MM.1S (cell line): ENCODE results near the gene TUBA1B.
"Not testable (repeated sequence)": the region's sequence is repeated elsewhere in the genome, so short reads cannot be mapped to it uniquely, and the experiment has no call there.

Experiments
- DNase-seq: peaks from one replicate; pipeline ENCODE4 v3.0.0-alpha.2; 2015
- H2AFZ ChIP-seq: fragments of 300-600 bp; sonication (generic); 2 replicates; pipeline ENCODE4 v1.6.0; 2016; ENCODE audit warnings: antibody characterized with exemption, low read length
- H3F3A ChIP-seq: fragments of 300-600 bp; sonication (generic); 2 replicates; pipeline ENCODE4 v1.6.1; 2016; ENCODE audit warnings: mild to moderate bottlenecking, antibody characterized with exemption, low read length, moderate library complexity, mixed read lengths; ENCODE audit not compliant: insufficient read depth
- H3K27ac ChIP-seq: fragments of 300-600 bp; sonication (generic); 2 replicates; pipeline ENCODE4 v1.5.1; 2016; ENCODE audit warnings: mild to moderate bottlenecking, low read length
- H3K27me3 ChIP-seq: fragments of 300-600 bp; sonication (generic); replicated peaks from 2 replicates; pipeline ENCODE4 v1.6.0; 2016; ENCODE audit warnings: low read length; ENCODE audit not compliant: insufficient read depth
- H3K36me3 ChIP-seq: fragments of 300-600 bp; sonication (generic); replicated peaks from 2 replicates; pipeline ENCODE4 v1.6.1; 2016; ENCODE audit warnings: mild to moderate bottlenecking, low read length, mixed read lengths; ENCODE audit not compliant: insufficient read depth
- H3K4me1 ChIP-seq: fragments of 300-600 bp; sonication (generic); 2 replicates; pipeline ENCODE4 v1.6.1; 2016; ENCODE audit warnings: low read length, mixed read lengths
- H3K4me2 ChIP-seq: fragments of 300-600 bp; sonication (generic); 2 replicates; pipeline ENCODE4 v1.6.0; 2016; ENCODE audit warnings: low read depth, low read length
- H3K4me3 ChIP-seq: fragments of 300-600 bp; sonication (generic); 2 replicates; pipeline ENCODE4 v1.5.1; 2016; ENCODE audit warnings: low read length, mixed read lengths
- H3K79me2 ChIP-seq: fragments of 300-600 bp; sonication (generic); 2 replicates; pipeline ENCODE4 v1.6.1; 2016; ENCODE audit warnings: mixed run types, low read length, mixed read lengths
- H3K9ac ChIP-seq: fragments of 300-600 bp; sonication (generic); 2 replicates; pipeline ENCODE4 v1.6.1; 2016; ENCODE audit warnings: low read length, mixed read lengths
- H3K9me2 ChIP-seq: fragments of 300-600 bp; sonication (generic); replicated peaks from 2 replicates; pipeline ENCODE4 v1.6.1; 2016; ENCODE audit warnings: mild to moderate bottlenecking, low read length, mixed read lengths; ENCODE audit not compliant: insufficient read depth
- H3K9me3 ChIP-seq: fragments of 300-600 bp; sonication (generic); replicated peaks from 2 replicates; pipeline ENCODE4 v1.6.1; 2016; ENCODE audit warnings: mild to moderate bottlenecking, low read length, mixed read lengths; ENCODE audit not compliant: insufficient read depth
- H4K20me1 ChIP-seq: fragments of 300-600 bp; sonication (generic); 2 replicates; pipeline ENCODE4 v1.6.1; 2016; ENCODE audit warnings: mild to moderate bottlenecking, low read length, moderate library complexity, mixed read lengths; ENCODE audit not compliant: insufficient read depth
- EZH2 ChIP-seq: fragments of 300-600 bp; sonication (generic); optimal IDR thresholded peaks from 2 replicates; pipeline ENCODE3; 2017; ENCODE audit warnings: low read depth, mild to moderate bottlenecking, antibody characterized with exemption, low read length, mixed read lengths
- EZH2phosphoT487 ChIP-seq: fragments of 300-600 bp; sonication (generic); IDR thresholded peaks from 2 replicates; pipeline ENCODE4 v1.6.1; 2018; ENCODE audit warnings: antibody characterized with exemption, low read length
- TF ChIP-seq, protein P1 (sequence below): fragments of 300-600 bp; sonication (generic); IDR thresholded peaks from 2 replicates; pipeline ENCODE4 v1.5.1; 2016; ENCODE audit warnings: antibody characterized with exemption, low read length, mixed read lengths

The TUBA1B gene

DNA sequence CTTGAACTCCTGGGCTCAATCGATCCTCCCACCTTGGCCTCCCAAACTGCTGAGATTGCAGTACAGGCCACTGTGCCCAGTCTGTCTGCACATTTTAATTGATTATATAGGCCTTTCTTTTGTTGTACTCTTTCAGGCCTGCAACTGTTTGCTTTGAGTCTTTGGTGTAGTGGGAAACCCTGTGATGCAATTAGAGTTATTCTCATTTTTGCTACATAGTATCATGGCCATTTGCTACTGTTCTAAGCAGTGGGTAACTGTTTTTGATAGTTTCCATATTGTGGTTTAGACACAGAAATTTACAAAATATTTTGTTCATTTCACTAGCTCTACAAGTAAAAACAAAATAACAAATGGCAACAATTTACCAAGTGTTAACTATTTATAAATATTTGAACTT lies 6.3 kb upstream of the TUBA1B start:
- H3K27me3 ChIP-seq = no peaks in the 10 kb centered on the region
- H3K4me1 ChIP-seq = peaks cover 5% of the 10 kb centered on the region; the same call in 1 of the 2 replicates
- H3K9ac ChIP-seq = no peak overlapping the region
- no peaks in the 10 kb centered on the region for H4K20me1 ChIP-seq
- H3K79me2 ChIP-seq = peaks cover 16% of the 10 kb centered on the region
- no peak overlapping the region for H2AFZ ChIP-seq
- H3K9me3 ChIP-seq = no peaks in the 10 kb centered on the region
- H3K4me2 ChIP-seq = no peak overlapping the region
- H3K36me3 ChIP-seq = no peaks in the 10 kb centered on the region
- H3K4me3 ChIP-seq = no peak overlapping the region
- no peak for TF ChIP-seq EZH2
- TF ChIP-seq, protein P1, sequence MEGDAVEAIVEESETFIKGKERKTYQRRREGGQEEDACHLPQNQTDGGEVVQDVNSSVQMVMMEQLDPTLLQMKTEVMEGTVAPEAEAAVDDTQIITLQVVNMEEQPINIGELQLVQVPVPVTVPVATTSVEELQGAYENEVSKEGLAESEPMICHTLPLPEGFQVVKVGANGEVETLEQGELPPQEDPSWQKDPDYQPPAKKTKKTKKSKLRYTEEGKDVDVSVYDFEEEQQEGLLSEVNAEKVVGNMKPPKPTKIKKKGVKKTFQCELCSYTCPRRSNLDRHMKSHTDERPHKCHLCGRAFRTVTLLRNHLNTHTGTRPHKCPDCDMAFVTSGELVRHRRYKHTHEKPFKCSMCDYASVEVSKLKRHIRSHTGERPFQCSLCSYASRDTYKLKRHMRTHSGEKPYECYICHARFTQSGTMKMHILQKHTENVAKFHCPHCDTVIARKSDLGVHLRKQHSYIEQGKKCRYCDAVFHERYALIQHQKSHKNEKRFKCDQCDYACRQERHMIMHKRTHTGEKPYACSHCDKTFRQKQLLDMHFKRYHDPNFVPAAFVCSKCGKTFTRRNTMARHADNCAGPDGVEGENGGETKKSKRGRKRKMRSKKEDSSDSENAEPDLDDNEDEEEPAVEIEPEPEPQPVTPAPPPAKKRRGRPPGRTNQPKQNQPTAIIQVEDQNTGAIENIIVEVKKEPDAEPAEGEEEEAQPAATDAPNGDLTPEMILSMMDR = no peak
- TF ChIP-seq EZH2phosphoT487 = no peak
- no peaks in the 10 kb centered on the region for H3K9me2 ChIP-seq
- DNase-seq = no peak
- no peak overlapping the region for H3K27ac ChIP-seq
- peaks cover 4% of the 10 kb centered on the region for H3F3A ChIP-seq

DNA sequence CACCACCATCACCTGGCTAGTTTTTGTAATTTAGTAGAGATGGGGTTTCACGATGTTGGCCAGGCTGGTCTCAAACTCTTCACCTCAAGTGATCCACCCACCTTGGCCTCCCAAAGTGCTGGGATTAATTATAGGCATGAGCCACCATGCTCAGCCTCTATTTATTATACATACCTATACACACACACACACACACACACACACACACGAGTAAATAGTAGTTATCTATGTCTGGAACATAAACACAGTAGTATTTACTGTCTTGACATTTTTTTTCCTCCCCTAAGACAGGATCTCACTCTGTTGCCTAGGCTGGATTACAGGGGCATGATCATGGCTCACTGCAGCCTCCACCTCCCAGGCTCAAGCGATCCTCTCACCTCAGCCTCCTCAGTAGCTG lies 5.8 kb upstream of the TUBA1B start:
- not testable (repeated sequence) for H3K9me3 ChIP-seq, H4K20me1 ChIP-seq, H3K4me3 ChIP-seq, H3K4me2 ChIP-seq, H3F3A ChIP-seq, H3K9me2 ChIP-seq, H3K4me1 ChIP-seq, H2AFZ ChIP-seq, H3K27ac ChIP-seq, H3K36me3 ChIP-seq, H3K27me3 ChIP-seq, H3K9ac ChIP-seq, DNase-seq
- peaks cover 21% of the 10 kb centered on the region for H3K79me2 ChIP-seq

DNA sequence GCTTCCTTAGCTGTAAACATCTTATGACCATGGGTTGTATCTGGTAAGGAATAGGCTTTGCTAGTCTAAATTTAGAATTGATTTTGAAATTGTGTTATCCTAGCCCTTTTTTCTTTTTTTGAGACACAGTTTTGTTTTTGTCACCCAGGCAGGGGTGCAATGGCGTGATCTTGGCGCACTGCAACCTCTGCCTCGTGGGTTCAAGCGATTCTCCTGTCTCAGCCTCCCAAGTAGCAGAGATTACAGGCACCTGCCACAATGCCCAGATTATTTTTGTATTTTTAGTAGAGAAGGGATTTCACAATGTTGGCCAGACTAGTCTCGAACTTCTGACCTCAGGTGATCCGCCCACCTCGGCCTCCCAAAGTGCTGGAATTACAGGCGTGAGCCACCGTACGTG lies 2.4 kb upstream of the TUBA1B start:
- Histone ChIP-seq H2AFZ (0 out of 2 replicates have a peak overlapping the region, but pooled peaks have one; percentile 62), H3K36me3 (peaks cover 13% of the 10 kb centered on the region), H3F3A (peaks cover 40% of the 10 kb centered on the region), H4K20me1 (peaks cover 14% of the 10 kb centered on the region), H3K4me3 (peak overlapping the region; percentile 60), H3K27ac (no peak overlapping the region), H3K27me3 (no peaks in the 10 kb centered on the region), H3K79me2 (peaks cover 45% of the 10 kb centered on the region), H3K9ac (peak overlapping the region; percentile 64; the same call in 1 of the 2 replicates), H3K9me2 (no peaks in the 10 kb centered on the region), H3K9me3 (no peaks in the 10 kb centered on the region), H3K4me2 (peak overlapping the region; percentile 96), H3K4me1 (peaks cover 12% of the 10 kb centered on the region)
- no peak for DNase-seq
- TF ChIP-seq EZH2 = no peak
- TF ChIP-seq EZH2phosphoT487 = no peak
- TF ChIP-seq, protein P1 = no peak

DNA sequence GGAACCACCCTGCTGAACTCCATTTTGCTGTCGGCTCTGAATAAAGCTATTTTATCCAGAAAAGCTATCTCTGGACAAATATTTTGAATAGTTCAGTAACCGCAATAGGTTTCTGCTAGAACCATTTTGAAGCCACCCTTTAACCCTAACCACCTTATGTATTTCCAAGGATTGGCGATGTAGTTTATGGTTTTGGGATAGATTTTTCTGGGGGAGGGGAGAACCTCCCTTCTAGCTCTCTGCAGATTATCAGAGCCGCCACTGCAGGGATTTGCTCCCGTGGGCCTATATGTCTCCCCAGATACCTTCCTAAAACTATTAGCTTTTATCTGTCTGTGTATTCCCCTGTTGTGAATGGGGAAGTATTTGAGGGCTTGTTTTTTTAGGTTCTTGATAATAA lies 1.8 kb upstream of the TUBA1B start:
- H3K4me1 ChIP-seq = peaks cover 12% of the 10 kb centered on the region
- no peak for DNase-seq
- H3F3A ChIP-seq = peaks cover 40% of the 10 kb centered on the region
- H3K9ac ChIP-seq = peak overlapping the region; percentile 64; the same call in 1 of the 2 replicates
- peaks cover 13% of the 10 kb centered on the region for H3K36me3 ChIP-seq
- H3K27ac ChIP-seq = peak overlapping the region; percentile 66; the same call in 1 of the 2 replicates
- no peaks in the 10 kb centered on the region for H3K9me2 ChIP-seq
- H3K9me3 ChIP-seq = no peaks in the 10 kb centered on the region
- peaks cover 14% of the 10 kb centered on the region for H4K20me1 ChIP-seq
- peak overlapping the region; percentile 62 for H2AFZ ChIP-seq
- H3K4me2 ChIP-seq = peak overlapping the region; percentile 96
- peaks cover 45% of the 10 kb centered on the region for H3K79me2 ChIP-seq
- TF ChIP-seq EZH2phosphoT487 (no peak), EZH2 (no peak)
- TF ChIP-seq, protein P1 = no peak
- H3K27me3 ChIP-seq = no peaks in the 10 kb centered on the region
- peak overlapping the region; percentile 60 for H3K4me3 ChIP-seq
